Stimulated activated naive CD8-positive, alpha-beta T cell treated with anti-CD3 and anti-CD28 coated beads, Interleukin-15, amount 100 ng/mL, for 72 hours (primary cell): ENCODE data around the gene LCA5L.

Source experiments
- ATAC-seq: fragments of 150-1000 bp; cut with Tn5 transposase; 2 replicates; pipeline ENCODE4 v1.10.0; 2021; ENCODE audit warnings: mild to moderate bottlenecking, moderate library complexity
- DNase-seq, 2 donors: peaks; one replicate each; pipeline ENCODE4 v3.0.0; 2021 to 2022
- H3K27ac Mint-ChIP-seq, 2 donors: one replicate each; pipeline ENCODE4 v1.8.0; 2022; ENCODE audit warnings: mild to moderate bottlenecking in 2 of 2, mixed read lengths in 2 of 2, moderate library complexity in 2 of 2
- H3K27me3 Mint-ChIP-seq: one replicate; pipeline ENCODE4 v1.8.0; 2022; ENCODE audit warnings: mixed read lengths
- H3K4me1 Mint-ChIP-seq: one replicate; pipeline ENCODE4 v1.8.0; 2022; ENCODE audit warnings: mild to moderate bottlenecking, mixed read lengths
- H3K4me3 Mint-ChIP-seq, 2 donors: one replicate each; pipeline ENCODE4 v1.8.0; 2022; ENCODE audit warnings: mild to moderate bottlenecking in 2 of 2, mixed read lengths in 2 of 2, moderate library complexity in 1 of 2
- H3K9me3 Mint-ChIP-seq, 2 donors: one replicate each; pipeline ENCODE4 v1.8.0; 2022; ENCODE audit warnings: mixed read lengths in 2 of 2

LCA5L gene

GRCh38 chr21:39445321-39446269 lies at the start of gene LCA5L:
TSS of gene LCA5L (minus strand) at chr21:39445778. CDS start at chr21:39428493, 17,285 bp downstream.
- DNase-seq, result peak; percentile 93 to 94
- Mint-ChIP-seq H3K4me3 (peak within 1 kb of the TSS; percentile 90 to 97), H3K4me1 (peaks cover 16% of the 10 kb centered on the region), H3K27me3 (peaks cover 20% of the 10 kb centered on the region), H3K27ac (peak within 1 kb of the TSS; percentile 97 to 98), H3K9me3 (no peaks in the 10 kb centered on the region)
- peak; percentile 94 for ATAC-seq

- Mint-ChIP-seq H3K27me3 (no peaks in the 10 kb centered on the region), H3K27ac (peak overlapping the region in 1 of 2 donors; percentile 47), H3K4me3 (no peak overlapping the region), H3K4me1 (no peaks in the 10 kb centered on the region), H3K9me3 (peaks cover 3 to 13% of the 10 kb centered on the region in 2 donors)
- DNase-seq (no peak), ATAC-seq (no peak)
These were observed 43.9 kb upstream of the LCA5L start for GRCh38 chr21:39489380-39489924.

- Mint-ChIP-seq H3K27me3 (no peaks in the 10 kb centered on the region), H3K4me1 (no peaks in the 10 kb centered on the region), H3K4me3 (no peak overlapping the region), H3K27ac (peak overlapping the region in 1 of 2 donors; percentile 52), H3K9me3 (no peaks in the 10 kb centered on the region)
- DNase-seq (no peak), ATAC-seq (no peak)
These were observed 39.2 kb upstream of the LCA5L start for GRCh38 chr21:39484711-39485276.

- Mint-ChIP-seq H3K27me3 (no peaks in the 10 kb centered on the region), H3K9me3 (no peaks in the 10 kb centered on the region), H3K27ac (no peak overlapping the region), H3K4me3 (no peak overlapping the region), H3K4me1 (no peaks in the 10 kb centered on the region)
- DNase-seq (no peak), ATAC-seq (no peak)
These were observed 38.3 kb upstream of the LCA5L start for GRCh38 chr21:39483917-39484316.

- Mint-ChIP-seq H3K4me3 (no peak overlapping the region), H3K27ac (peak overlapping the region in 1 of 2 donors; percentile 14), H3K9me3 (no peaks in the 10 kb centered on the region), H3K27me3 (no peaks in the 10 kb centered on the region), H3K4me1 (no peaks in the 10 kb centered on the region)
- ATAC-seq (no peak), DNase-seq (no peak)
These were observed 36.3 kb upstream of the LCA5L start for GRCh38 chr21:39481886-39482285.

GRCh38 chr21:39480271-39480670 lies 34.7 kb upstream of the LCA5L start:
- H3K27ac Mint-ChIP-seq, result no peak overlapping the region
- H3K4me1 Mint-ChIP-seq, result no peaks in the 10 kb centered on the region
- ATAC-seq (no peak), DNase-seq (no peak)
- H3K9me3 Mint-ChIP-seq, result no peaks in the 10 kb centered on the region
- H3K4me3 Mint-ChIP-seq, result no peak overlapping the region
- H3K27me3 Mint-ChIP-seq, result no peaks in the 10 kb centered on the region

- no peak for DNase-seq
- ATAC-seq, result no peak
- no peaks in the 10 kb centered on the region for H3K27me3 Mint-ChIP-seq
- H3K9me3 Mint-ChIP-seq, result no peaks in the 10 kb centered on the region
- no peaks in the 10 kb centered on the region for H3K4me1 Mint-ChIP-seq
- no peak overlapping the region for H3K4me3 Mint-ChIP-seq
- H3K27ac Mint-ChIP-seq, result no peak overlapping the region
These were observed 34.2 kb upstream of the LCA5L start for GRCh38 chr21:39479814-39480182.

- H3K27ac Mint-ChIP-seq, result no peak overlapping the region
These were observed 33.7 kb upstream of the LCA5L start for GRCh38 chr21:39479164-39479813.

GRCh38 chr21:39474611-39475010 lies 29.0 kb upstream of the LCA5L start:
- no peak overlapping the region for H3K27ac Mint-ChIP-seq
- no peak for DNase-seq
- no peaks in the 10 kb centered on the region for H3K4me1 Mint-ChIP-seq
- no peak for ATAC-seq
- H3K27me3 Mint-ChIP-seq, result no peaks in the 10 kb centered on the region
- H3K9me3 Mint-ChIP-seq, result no peaks in the 10 kb centered on the region
- no peak overlapping the region for H3K4me3 Mint-ChIP-seq

More at GRCh38 chr21:39479164-39479813, 33.7 kb upstream of the LCA5L start:
- H3K4me3 Mint-ChIP-seq, result no peak overlapping the region
- no peaks in the 10 kb centered on the region for H3K9me3 Mint-ChIP-seq
- DNase-seq (no peak), ATAC-seq (no peak)
- H3K4me1 Mint-ChIP-seq, result no peaks in the 10 kb centered on the region
- no peaks in the 10 kb centered on the region for H3K27me3 Mint-ChIP-seq

- H3K4me1 Mint-ChIP-seq, result no peaks in the 10 kb centered on the region
- DNase-seq (no peak), ATAC-seq (no peak)
- no peak overlapping the region for H3K27ac Mint-ChIP-seq
- H3K9me3 Mint-ChIP-seq, result no peaks in the 10 kb centered on the region
- H3K4me3 Mint-ChIP-seq, result no peak overlapping the region
- no peaks in the 10 kb centered on the region for H3K27me3 Mint-ChIP-seq
These were observed 27.2 kb upstream of the LCA5L start for GRCh38 chr21:39472786-39473185.

- Mint-ChIP-seq H3K9me3 (peaks cover 0 to under 1% of the 10 kb centered on the region in 2 donors), H3K27me3 (no peaks in the 10 kb centered on the region), H3K4me3 (no peak overlapping the region), H3K4me1 (no peaks in the 10 kb centered on the region), H3K27ac (no peak overlapping the region)
- DNase-seq, result no peak
- no peak for ATAC-seq
These were observed 26.0 kb upstream of the LCA5L start for GRCh38 chr21:39471598-39471997.

- Mint-ChIP-seq H3K4me1 (no peaks in the 10 kb centered on the region), H3K27me3 (no peaks in the 10 kb centered on the region), H3K9me3 (peaks cover 6% of the 10 kb centered on the region in 2 donors), H3K4me3 (no peak overlapping the region), H3K27ac (no peak overlapping the region)
- DNase-seq (no peak), ATAC-seq (no peak)
These were observed 23.0 kb upstream of the LCA5L start for GRCh38 chr21:39468559-39468958.

- Mint-ChIP-seq H3K4me1 (no peaks in the 10 kb centered on the region), H3K27me3 (no peaks in the 10 kb centered on the region), H3K9me3 (peaks cover 6% of the 10 kb centered on the region in 2 donors), H3K4me3 (no peak overlapping the region), H3K27ac (no peak overlapping the region)
- ATAC-seq (no peak), DNase-seq (no peak)
These were observed 22.2 kb upstream of the LCA5L start for GRCh38 chr21:39467746-39468145.

- Mint-ChIP-seq H3K9me3 (peaks cover 6% of the 10 kb centered on the region in 2 donors), H3K4me1 (no peaks in the 10 kb centered on the region), H3K4me3 (no peak overlapping the region), H3K27me3 (no peaks in the 10 kb centered on the region), H3K27ac (no peak overlapping the region)
- DNase-seq, result no peak
- ATAC-seq, result no peak
These were observed 21.0 kb upstream of the LCA5L start for GRCh38 chr21:39466584-39466983.

- Mint-ChIP-seq H3K27ac (no peak overlapping the region), H3K9me3 (peaks cover 6% of the 10 kb centered on the region in 2 donors), H3K4me1 (no peaks in the 10 kb centered on the region), H3K4me3 (no peak overlapping the region), H3K27me3 (no peaks in the 10 kb centered on the region)
- DNase-seq (no peak), ATAC-seq (no peak)
These were observed 17.7 kb upstream of the LCA5L start for GRCh38 chr21:39463308-39463707.

- peaks cover 4 to 6% of the 10 kb centered on the region in 2 donors for H3K9me3 Mint-ChIP-seq
- ATAC-seq, result no peak
- H3K27me3 Mint-ChIP-seq, result no peaks in the 10 kb centered on the region
- H3K4me1 Mint-ChIP-seq, result no peaks in the 10 kb centered on the region
- H3K4me3 Mint-ChIP-seq, result no peak overlapping the region
- DNase-seq, result no peak
- peak overlapping the region in 1 of 2 donors; percentile 46 for H3K27ac Mint-ChIP-seq
These were observed 15.8 kb upstream of the LCA5L start for GRCh38 chr21:39461419-39461818.
